ENCODE results near the gene DVL3.
A peak's percentile ranks its signal among the peaks of the same experiment; 100 is the strongest.

Gene DVL3

DNA sequence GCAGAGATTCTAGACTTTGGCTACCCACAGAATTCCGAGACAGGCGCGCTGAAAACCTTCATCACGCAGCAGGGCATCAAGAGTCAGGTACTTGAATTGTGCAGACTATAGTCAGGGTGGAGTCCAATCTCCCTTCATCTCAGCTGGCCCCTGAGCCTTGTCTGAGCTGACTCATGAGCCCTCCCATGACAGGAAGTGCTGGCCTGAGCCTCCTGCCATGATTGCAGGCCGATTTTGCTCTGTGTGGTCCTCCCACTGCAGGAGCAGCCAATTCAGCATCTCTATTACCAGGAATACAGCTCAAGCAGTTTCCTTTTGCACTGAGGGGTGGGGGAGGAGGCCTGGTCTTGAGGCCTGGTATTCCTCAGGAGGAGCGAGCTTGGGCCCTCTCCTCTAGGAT, 25.0 kb downstream of the DVL3 start:
- TF ChIP-seq MYC (IDR thresholded peaks at IDR 0.05; ENCODE audit: low read depth, low read length), result no peak
- TF ChIP-seq POLR2A (IDR thresholded peaks at IDR 0.05; ENCODE audit: extremely low read depth, insufficient read length), result no peak
- TF ChIP-seq, protein P1, sequence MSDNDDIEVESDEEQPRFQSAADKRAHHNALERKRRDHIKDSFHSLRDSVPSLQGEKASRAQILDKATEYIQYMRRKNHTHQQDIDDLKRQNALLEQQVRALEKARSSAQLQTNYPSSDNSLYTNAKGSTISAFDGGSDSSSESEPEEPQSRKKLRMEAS (IDR thresholded peaks at IDR 0.05; ENCODE audit: low read depth, low read length), result no peak
- no peak for DNase-seq (ENCODE audit: low read depth)

DNA sequence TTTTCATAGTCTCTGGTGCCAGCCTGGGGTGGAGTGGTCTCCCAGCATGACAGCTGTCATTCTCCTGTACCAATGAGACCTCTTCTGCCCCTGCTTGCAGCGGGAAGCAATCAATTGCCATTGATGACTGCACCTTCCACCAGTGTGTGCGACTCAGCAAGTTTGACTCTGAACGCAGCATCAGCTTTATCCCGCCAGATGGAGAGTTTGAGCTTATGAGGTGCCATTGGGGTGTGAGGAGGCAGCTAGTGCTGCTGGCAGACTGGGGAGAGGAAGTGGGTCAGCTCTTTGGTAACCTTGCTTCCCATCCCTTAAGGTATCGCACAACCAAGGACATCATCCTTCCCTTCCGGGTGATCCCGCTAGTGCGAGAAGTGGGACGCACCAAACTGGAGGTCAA, 26.4 kb downstream of the DVL3 start:
- TF ChIP-seq, protein P2, sequence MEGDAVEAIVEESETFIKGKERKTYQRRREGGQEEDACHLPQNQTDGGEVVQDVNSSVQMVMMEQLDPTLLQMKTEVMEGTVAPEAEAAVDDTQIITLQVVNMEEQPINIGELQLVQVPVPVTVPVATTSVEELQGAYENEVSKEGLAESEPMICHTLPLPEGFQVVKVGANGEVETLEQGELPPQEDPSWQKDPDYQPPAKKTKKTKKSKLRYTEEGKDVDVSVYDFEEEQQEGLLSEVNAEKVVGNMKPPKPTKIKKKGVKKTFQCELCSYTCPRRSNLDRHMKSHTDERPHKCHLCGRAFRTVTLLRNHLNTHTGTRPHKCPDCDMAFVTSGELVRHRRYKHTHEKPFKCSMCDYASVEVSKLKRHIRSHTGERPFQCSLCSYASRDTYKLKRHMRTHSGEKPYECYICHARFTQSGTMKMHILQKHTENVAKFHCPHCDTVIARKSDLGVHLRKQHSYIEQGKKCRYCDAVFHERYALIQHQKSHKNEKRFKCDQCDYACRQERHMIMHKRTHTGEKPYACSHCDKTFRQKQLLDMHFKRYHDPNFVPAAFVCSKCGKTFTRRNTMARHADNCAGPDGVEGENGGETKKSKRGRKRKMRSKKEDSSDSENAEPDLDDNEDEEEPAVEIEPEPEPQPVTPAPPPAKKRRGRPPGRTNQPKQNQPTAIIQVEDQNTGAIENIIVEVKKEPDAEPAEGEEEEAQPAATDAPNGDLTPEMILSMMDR (IDR thresholded peaks at IDR 0.05; ENCODE audit: low read depth, low read length), result no peak
- TF ChIP-seq MYC (IDR thresholded peaks at IDR 0.05; ENCODE audit: low read depth, low read length), result no peak

More for the DNA sequence above, 25.0 kb downstream of the DVL3 start:
- H3K4me3 ChIP-seq (ENCODE audit: low read depth, low read length), result no peak overlapping the region

DNA sequence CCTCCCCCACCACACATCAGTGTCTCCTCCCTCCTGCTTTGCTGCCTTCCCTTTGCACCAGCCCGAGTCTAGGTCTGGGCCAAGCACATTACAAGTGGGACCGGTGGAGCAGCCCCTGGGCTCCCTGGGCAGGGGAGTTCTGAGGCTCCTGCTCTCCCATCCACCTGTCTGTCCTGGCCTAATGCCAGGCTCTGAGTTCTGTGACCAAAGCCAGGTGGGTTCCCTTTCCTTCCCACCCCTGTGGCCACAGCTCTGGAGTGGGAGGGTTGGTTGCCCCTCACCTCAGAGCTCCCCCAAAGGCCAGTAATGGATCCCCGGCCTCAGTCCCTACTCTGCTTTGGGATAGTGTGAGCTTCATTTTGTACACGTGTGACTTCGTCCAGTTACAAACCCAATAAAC, 28.5 kb downstream of the DVL3 start:
- TF ChIP-seq, protein P1 (IDR thresholded peaks at IDR 0.05; ENCODE audit: low read depth, low read length), result no peak
- TF ChIP-seq POLR2A (IDR thresholded peaks at IDR 0.05; ENCODE audit: extremely low read depth, insufficient read length) (no peak), MYC (IDR thresholded peaks at IDR 0.05; ENCODE audit: low read depth, low read length) (no peak)
- TF ChIP-seq, protein P2 (IDR thresholded peaks at IDR 0.05; ENCODE audit: low read depth, low read length), result no peak
- H3K4me3 ChIP-seq (ENCODE audit: low read depth, low read length), result no peak overlapping the region
- no peak for DNase-seq (ENCODE audit: low read depth)

More for the DNA sequence above, 26.4 kb downstream of the DVL3 start:
- no peak overlapping the region for H3K4me3 ChIP-seq (ENCODE audit: low read depth, low read length)
- DNase-seq (ENCODE audit: low read depth), result no peak

DNA sequence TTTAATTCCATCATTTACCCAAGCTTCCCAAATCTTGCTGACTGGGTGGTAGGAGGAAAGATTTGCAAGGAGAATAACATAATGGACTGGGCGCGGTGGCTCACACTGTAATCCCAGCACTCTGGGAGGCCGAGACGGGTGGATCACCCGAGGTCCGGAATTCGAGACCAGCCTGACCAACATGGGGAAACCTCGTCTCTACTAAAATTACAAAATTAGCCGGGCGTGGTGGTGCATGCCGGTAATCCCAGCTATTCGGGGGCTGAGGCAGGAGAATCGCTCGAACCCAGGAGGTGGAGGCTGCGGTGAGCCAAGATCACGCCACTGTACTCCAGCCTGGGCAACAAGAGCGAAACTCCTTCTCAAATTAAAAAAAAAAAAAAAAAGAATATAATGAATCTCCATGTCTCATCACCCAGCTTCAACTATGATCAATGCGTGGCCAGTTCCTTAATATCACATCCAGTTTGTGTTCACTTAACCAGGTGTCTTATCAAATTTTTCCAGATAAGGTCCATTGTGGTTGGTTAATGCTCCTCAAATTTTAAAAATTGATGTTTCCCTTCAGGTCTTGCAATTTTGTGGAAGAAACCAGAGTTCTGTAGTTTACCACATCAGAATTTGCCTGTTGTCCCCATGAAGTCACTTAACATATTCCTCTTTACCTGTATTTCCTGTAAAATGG, 29.5 kb downstream of the DVL3 start:
- no peak for DNase-seq (ENCODE audit: low read depth)
- TF ChIP-seq, protein P2 (IDR thresholded peaks at IDR 0.05; ENCODE audit: low read depth, low read length), result no peak
- TF ChIP-seq, protein P1 (IDR thresholded peaks at IDR 0.05; ENCODE audit: low read depth, low read length), result no peak
- TF ChIP-seq POLR2A (IDR thresholded peaks at IDR 0.05; ENCODE audit: extremely low read depth, insufficient read length) (no peak), MYC (IDR thresholded peaks at IDR 0.05; ENCODE audit: low read depth, low read length) (no peak)
- H3K4me3 ChIP-seq (ENCODE audit: low read depth, low read length), result peak overlapping the region; percentile 59

DNA sequence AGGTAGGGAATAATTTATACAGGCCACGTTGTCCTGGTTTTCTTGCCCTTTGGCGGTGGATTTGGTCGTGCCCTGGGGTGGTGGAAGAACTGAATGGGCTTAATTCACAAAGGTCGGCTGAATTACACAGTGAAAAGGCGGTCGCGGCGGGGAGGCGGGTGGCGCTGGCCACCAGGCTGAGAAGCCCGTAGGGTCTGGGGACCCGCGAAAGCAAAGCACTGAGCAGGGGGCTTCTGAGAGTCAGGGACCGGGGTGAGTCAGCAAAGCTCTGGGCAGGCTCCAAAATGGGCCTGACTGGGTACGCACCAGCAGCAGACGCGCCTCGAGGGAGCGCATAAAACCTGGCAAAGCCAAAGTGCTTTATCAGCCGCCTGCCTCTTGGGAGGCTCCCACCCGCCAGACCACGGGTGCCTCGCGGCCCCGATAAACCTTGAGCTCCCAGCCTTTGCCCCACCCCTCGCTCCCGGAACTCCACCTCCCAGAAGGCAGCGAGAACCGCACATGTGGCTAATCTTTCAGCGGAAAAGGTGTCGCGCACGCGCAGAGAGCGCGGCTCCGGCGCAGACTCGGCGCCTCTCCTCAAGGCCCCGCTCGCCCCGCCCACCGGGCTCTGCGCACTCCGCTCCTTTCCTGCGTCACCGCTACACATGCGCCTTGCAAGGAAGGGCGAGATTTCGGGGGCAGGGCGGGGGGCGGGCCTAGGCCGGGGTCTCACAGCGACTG, 30.4 kb downstream of the DVL3 start:
- peak; percentile 99 for DNase-seq (ENCODE audit: low read depth)
- H3K4me3 ChIP-seq (ENCODE audit: low read depth, low read length), result peak overlapping the region; percentile 96
- peak; percentile 48 for TF ChIP-seq POLR2A (IDR thresholded peaks at IDR 0.05; ENCODE audit: extremely low read depth, insufficient read length)
- TF ChIP-seq, protein P1 (IDR thresholded peaks at IDR 0.05; ENCODE audit: low read depth, low read length), result peak; percentile 79
- TF ChIP-seq, protein P2 (IDR thresholded peaks at IDR 0.05; ENCODE audit: low read depth, low read length), result no peak
- peak; percentile 82 for TF ChIP-seq MYC (IDR thresholded peaks at IDR 0.05; ENCODE audit: low read depth, low read length)

DNA sequence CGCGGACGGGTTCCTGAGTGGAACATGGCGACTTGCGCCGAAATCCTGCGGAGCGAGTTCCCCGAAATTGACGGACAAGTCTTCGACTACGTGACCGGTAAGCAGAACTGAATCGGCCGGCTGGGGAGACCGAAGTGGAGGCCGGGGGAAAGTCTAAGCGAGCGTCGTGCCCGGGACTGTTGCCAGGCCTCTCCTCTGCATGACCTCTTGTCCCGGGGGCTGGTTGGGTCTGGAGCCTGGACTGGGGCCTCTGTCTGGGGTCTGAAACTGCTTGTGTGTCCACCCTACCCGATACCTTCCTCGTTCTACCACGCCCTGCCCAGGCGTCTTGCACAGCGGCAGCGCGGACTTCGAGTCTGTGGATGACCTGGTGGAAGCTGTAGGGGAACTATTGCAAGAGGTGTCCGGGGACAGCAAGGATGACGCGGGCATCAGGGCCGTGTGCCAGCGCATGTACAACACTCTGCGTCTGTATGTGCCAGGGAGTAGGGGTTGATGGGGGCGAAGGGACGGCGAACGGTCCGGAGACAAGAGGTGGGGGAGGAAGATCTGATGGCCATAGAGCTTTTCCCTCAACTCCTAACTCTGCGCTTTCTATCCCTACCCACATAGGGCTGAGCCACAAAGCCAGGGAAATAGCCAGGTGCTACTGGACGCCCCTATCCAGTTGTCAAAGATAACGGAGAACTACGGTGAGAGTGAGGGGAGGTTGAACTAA, 31.2 kb downstream of the DVL3 start, which contains the start of gene ABCF3:
Gene ABCF3 (plus strand): TSS at position 16 of the 718 bp plus-strand sequence. CDS start 9 bp downstream, at position 25.
- peak; percentile 46 for DNase-seq (ENCODE audit: low read depth)
- TF ChIP-seq, protein P1 (IDR thresholded peaks at IDR 0.05; ENCODE audit: low read depth, low read length), result no peak
- TF ChIP-seq, protein P2 (IDR thresholded peaks at IDR 0.05; ENCODE audit: low read depth, low read length), result no peak
- TF ChIP-seq MYC (IDR thresholded peaks at IDR 0.05; ENCODE audit: low read depth, low read length) (no peak), POLR2A (IDR thresholded peaks at IDR 0.05; ENCODE audit: extremely low read depth, insufficient read length) (peak; percentile 65)
- peak within 1 kb of the TSS; percentile 96 for H3K4me3 ChIP-seq (ENCODE audit: low read depth, low read length)
